Small intestine (tissue), 7 donors: ENCODE measurements around the gene ACBD6. TPM values are rescaled to one million over a fixed set of nuclear protein-coding genes. Genes with fewer than 3 reads are reported as not detected.

Source experiments
- DNase-seq, 2 donors: peaks; one replicate each; pipeline versions ENCODE4 v3.0.0 to v3.0.0-alpha.2; 2013
- FAIRE-seq: peaks from 2 replicates; lab custom pipeline; 2012; peaks lifted over from hg19 to GRCh38; lab: Jason Lieb, UNC
- H3K27ac ChIP-seq, 3 donors: one replicate each; pipeline ENCODE4 v1.5.1; 2013; ENCODE audit warnings: low read length in 2 of 3, mild to moderate bottlenecking in 2 of 3, control low read depth in 1 of 3, inconsistent platforms in 1 of 3, low read depth in 1 of 3, moderate library complexity in 1 of 3
- H3K27me3 ChIP-seq, 3 donors: one replicate each; pipeline ENCODE4 v1.6.1; 2013; ENCODE audit warnings: low read length in 3 of 3, inconsistent platforms in 1 of 3; ENCODE audit not compliant: control insufficient read depth in 3 of 3, insufficient read depth in 3 of 3
- H3K36me3 ChIP-seq, 3 donors: one replicate each; pipeline ENCODE4 v1.6.1; 2013; ENCODE audit warnings: low read length in 3 of 3, inconsistent platforms in 1 of 3, low read depth in 1 of 3, mild to moderate bottlenecking in 1 of 3, moderate library complexity in 1 of 3; ENCODE audit not compliant: control insufficient read depth in 3 of 3, insufficient read depth in 2 of 3
- H3K4me1 ChIP-seq, 3 donors: one replicate each; pipeline ENCODE4 v1.6.1; 2013; ENCODE audit warnings: low read length in 2 of 3, inconsistent platforms in 1 of 3, low read depth in 1 of 3, mild to moderate bottlenecking in 1 of 3, moderate library complexity in 1 of 3; ENCODE audit not compliant: control insufficient read depth in 3 of 3, insufficient read depth in 2 of 3
- H3K4me3 ChIP-seq, 3 donors: one replicate each; pipeline ENCODE4 v1.5.1; 2013; ENCODE audit warnings: low read length in 3 of 3, control low read depth in 1 of 3, inconsistent platforms in 1 of 3, low read depth in 1 of 3, mild to moderate bottlenecking in 1 of 3, moderate library complexity in 1 of 3
- H3K9me3 ChIP-seq, 2 donors: one replicate each; pipeline ENCODE4 v1.6.1; 2013; ENCODE audit warnings: low read depth in 1 of 2, low read length in 1 of 2; ENCODE audit not compliant: control insufficient read depth in 2 of 2, insufficient read depth in 1 of 2
- WGBS, 3 donors: extraction: QIAGEN DNeasy Blood & Tissue Kit; methylation state at CpG; one replicate each; pipeline ENCODE4 v1.1.7; 2013; 5-methylcytosine and 5-hydroxymethylcytosine counted together
- polyA plus RNA-seq, 4 donors: library from polyadenylated mRNA; stranded (reverse) in 3 of 4; unstranded in 1 of 4; fragments of 200-250 nt in 3 of 4; fragments of 120-200 nt in 1 of 4; gene quantifications; one replicate each; pipeline versions ENCODE4 v1.2.1 to v1.2.3, GENCODE V29; 2013
- donor health status: healthy with polysubstance abuse.
- donor health status: control.
- donor health status: control.
- donor health status: Bipolar disorder and iron deficiency.
- donor health status: healthy.

Gene ACBD6
- polyA plus RNA-seq, 4 donors = 12.7 to 49.5 (median 20.7) TPM

DNA sequence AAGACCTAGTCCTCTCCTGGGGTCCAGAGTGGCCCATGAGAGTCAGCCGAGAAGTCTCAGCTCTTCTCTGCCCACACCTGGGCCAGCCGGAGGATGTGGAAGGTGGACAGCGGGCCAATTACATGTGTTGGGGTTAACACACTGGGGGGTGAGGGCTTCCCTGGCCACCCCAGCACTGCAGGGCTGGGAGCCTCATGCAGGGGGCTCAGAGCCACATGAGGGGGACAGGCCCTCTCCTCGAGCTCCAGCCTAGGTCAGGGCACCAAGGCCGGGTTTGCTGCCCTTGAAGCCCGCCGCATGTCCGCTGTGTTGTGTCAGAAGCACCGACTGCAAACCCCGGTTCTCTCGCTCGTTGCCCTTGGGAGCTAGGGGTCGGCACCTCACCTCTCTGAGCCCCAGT lies 241.8 kb downstream of the ACBD6 start:
- Histone ChIP-seq H3K36me3 (no peaks in the 10 kb centered on the region), H3K27ac (no peak overlapping the region), H3K4me3 (no peak overlapping the region), H3K27me3 (peaks cover 0 to 46% (median 2%) of the 10 kb centered on the region in 3 donors), H3K9me3 (no peaks in the 10 kb centered on the region), H3K4me1 (no peaks in the 10 kb centered on the region)
- FAIRE-seq (no peak), DNase-seq (no peak)
- 80 to 88% (median 83%) methylated on average over 13 of the region's 13 CpGs for WGBS, 3 donors

DNA sequence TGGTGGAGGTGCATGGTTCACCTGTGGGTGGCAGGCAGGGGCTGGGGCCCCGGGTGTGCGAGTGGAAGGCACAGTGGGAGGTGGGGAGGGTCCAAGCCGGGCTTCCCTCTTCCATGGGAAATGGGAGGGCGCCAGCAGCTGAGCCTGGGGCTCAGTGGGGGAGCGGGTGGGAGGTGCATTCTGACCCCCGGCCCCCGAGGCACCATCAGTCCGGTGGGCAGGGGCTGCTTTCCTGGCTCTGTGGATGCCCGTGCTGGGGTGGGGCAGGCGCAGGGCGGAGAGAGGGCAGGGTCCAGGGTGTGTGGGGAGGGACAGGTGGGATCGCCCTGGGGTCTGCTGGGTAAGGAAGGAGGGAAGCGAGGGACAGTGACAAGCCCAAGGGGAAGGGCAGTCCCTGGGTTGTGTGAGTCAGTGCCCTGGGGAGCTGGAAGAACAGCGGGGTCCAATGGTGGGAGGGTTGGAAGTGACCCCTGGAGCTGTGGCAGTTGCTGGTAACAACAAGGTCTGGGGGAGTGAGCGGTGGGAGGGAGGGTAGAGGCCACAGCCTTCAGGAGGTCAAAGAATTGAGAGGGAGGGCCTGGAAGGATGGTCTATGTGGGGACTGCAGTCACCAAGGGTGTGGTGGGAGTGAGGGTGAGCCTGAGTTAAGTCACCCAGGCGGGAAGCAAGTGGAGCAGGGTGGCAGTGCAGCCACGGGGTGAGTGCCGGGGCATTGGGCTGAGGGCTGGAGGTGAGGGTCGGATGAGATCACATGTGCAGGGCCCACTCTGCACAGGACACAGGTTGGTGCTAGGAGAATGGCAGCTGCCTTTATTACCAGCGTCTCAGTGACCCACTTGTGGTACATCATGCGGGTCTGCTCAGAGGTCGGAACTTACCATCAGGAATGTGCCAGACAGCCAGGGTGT lies 242.7 kb downstream of the ACBD6 start:
- Histone ChIP-seq H3K27me3 (peaks cover 0 to 46% (median 5%) of the 10 kb centered on the region in 3 donors), H3K36me3 (no peaks in the 10 kb centered on the region), H3K9me3 (no peaks in the 10 kb centered on the region), H3K4me3 (no peak overlapping the region), H3K4me1 (no peaks in the 10 kb centered on the region), H3K27ac (no peak overlapping the region)
- no peak for DNase-seq
- FAIRE-seq = no peak
- 43 to 72% (median 56%) methylated on average over 20 to 22 of the region's 22 CpGs for WGBS, 3 donors

DNA sequence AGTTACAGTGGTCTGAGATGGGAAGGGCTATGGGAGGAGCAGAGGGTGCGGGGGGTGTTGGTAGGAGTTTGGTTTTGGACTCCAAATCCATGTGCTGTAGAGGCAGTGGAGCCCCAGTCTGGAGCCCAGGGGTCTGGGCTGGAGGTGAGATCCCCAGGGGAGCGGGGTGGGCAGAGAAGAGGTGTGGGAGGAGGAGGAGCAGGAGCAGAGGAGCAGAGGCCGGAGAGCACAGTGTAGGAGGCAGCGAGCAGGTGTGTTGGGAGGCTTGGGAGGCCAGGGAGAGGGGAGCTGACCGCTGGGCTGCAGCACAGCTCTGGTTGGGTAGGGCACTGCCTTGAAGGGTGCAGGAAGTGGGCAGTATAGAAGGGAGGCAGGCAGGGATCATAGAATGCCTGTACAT lies 243.4 kb downstream of the ACBD6 start:
- no peak overlapping the region for H3K4me3 ChIP-seq
- H3K36me3 ChIP-seq = no peaks in the 10 kb centered on the region
- WGBS, 3 donors = 38 to 65% (median 62%) methylated on average over 5 of the region's 5 CpGs
- FAIRE-seq (no peak), DNase-seq (no peak)
- no peaks in the 10 kb centered on the region for H3K9me3 ChIP-seq
- no peaks in the 10 kb centered on the region for H3K4me1 ChIP-seq
- no peak overlapping the region for H3K27ac ChIP-seq
- peaks cover 0 to 46% (median 6%) of the 10 kb centered on the region in 3 donors for H3K27me3 ChIP-seq

DNA sequence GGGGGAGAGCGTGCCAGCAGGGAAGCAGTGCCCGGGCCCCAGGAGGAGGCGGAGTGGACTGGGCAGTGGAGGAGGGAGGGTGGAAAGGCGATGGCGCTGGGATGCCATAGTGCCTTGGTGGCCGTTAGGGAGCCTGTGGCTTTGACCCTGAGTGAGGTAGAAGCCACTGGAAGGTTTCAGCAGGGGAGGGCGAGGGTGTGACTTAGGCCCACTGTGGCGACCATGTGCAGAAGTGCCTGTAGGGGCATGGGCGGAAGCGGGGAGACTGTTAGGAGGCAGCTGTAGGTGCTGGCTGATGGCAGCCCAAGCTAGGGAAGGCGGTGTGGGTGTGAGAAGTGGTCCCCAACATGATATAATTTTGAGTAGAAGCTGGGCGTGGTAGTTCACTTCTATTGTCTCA lies 244.1 kb downstream of the ACBD6 start:
- no peaks in the 10 kb centered on the region for H3K36me3 ChIP-seq
- H3K27me3 ChIP-seq = peaks cover 0 to 41% (median 6%) of the 10 kb centered on the region in 3 donors
- no peak for DNase-seq
- no peak overlapping the region for H3K27ac ChIP-seq
- H3K4me1 ChIP-seq = no peaks in the 10 kb centered on the region
- no peak overlapping the region for H3K4me3 ChIP-seq
- H3K9me3 ChIP-seq = no peaks in the 10 kb centered on the region
- 79 to 84% (median 82%) methylated on average over 12 of the region's 12 CpGs for WGBS, 3 donors
- no peak for FAIRE-seq

DNA sequence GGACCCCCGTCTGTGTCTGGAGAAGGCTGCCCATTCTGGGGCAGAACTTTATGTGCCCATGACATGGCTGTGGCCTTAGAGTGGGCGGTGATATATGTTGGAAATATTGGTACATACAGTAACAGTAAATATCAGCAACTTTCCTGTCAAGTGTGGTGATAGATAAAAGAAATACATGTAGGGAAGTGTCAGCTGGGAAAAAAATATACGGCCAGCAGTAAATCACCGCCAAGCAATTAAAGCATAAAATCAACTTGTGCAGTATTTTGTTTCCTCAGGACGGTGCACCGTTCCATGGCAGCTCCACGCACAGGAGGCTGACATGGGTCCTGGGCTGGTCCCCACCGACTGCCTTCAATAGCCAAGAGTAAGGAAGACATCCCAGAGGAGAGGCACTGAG lies 244.9 kb downstream of the ACBD6 start:
- Histone ChIP-seq H3K4me3 (no peak overlapping the region), H3K27ac (no peak overlapping the region), H3K36me3 (no peaks in the 10 kb centered on the region), H3K27me3 (peaks cover 0 to 38% (median 6%) of the 10 kb centered on the region in 3 donors), H3K9me3 (no peaks in the 10 kb centered on the region), H3K4me1 (no peaks in the 10 kb centered on the region)
- FAIRE-seq = no peak
- 61 to 71% (median 63%) methylated on average over 8 of the region's 8 CpGs for WGBS, 3 donors
- DNase-seq = no peak

DNA sequence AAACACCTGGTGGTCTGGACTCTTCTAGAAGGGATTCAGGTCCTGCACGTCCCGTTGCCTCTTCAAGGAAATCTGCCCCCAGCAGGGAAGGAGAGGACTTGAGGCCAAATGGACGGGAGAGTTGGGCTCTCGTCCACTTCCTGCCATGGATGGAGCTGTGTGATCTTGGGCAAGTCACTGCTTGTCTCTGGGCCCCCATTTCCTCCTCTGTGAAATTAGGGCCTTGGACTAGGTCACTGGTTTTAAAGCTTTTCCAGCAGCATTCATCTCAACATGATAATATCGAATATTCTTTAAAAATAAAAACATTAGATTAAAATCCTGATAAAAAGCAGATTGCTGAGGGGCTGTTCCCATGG lies 245.4 kb downstream of the ACBD6 start:
- Histone ChIP-seq H3K4me3 (no peak overlapping the region), H3K36me3 (no peaks in the 10 kb centered on the region), H3K4me1 (no peaks in the 10 kb centered on the region), H3K27me3 (peaks cover 0 to 38% (median 6%) of the 10 kb centered on the region in 3 donors), H3K27ac (no peak overlapping the region), H3K9me3 (no peaks in the 10 kb centered on the region)
- DNase-seq = no peak
- whole genome bisulfite sequencing, 3 donors = 58 to 70% (median 64%) methylated on average over 5 of the region's 5 CpGs
- no peak for FAIRE-seq

DNA sequence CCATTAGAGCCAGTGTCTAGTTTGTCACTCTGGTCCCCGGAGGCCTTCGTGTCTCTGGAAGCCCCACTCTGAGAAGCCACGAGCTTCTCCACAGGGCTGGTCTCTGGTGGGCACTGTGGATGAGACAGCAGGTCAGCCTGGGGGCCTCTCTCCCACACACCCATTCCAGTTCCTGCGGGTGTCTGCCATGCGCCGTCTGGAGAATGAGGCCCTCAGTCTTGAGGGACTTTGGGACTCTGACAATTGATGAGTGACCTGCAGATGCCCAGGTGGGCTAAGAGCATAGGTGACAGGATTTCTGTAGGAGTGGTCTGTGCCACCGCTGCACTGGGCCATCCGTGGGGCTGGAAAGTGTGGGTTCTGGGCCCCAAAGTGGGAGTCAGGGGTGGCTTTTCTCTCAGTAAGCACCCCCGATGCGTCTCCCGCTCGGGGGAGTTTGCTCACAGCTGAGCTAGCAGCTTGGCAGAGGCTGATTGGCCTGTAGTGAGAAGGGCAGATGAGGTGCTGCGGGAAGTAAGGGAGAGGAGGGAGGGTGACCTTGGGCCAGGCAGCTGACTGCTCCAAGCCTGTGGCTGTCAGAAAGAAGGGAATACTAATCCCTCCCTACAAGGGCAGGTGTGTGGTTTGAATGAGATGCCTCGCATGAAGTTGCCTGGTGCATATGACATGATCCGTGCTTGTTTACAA lies 245.9 kb downstream of the ACBD6 start:
- H3K27ac ChIP-seq = no peak overlapping the region
- whole genome bisulfite sequencing, 3 donors = 62 to 79% (median 68%) methylated on average over 15 of the region's 15 CpGs
- H3K4me1 ChIP-seq = no peaks in the 10 kb centered on the region
- H3K9me3 ChIP-seq = no peaks in the 10 kb centered on the region
- H3K36me3 ChIP-seq = no peaks in the 10 kb centered on the region
- peaks cover 0 to 35% (median 6%) of the 10 kb centered on the region in 3 donors for H3K27me3 ChIP-seq
- no peak for FAIRE-seq
- DNase-seq = no peak
- no peak overlapping the region for H3K4me3 ChIP-seq

DNA sequence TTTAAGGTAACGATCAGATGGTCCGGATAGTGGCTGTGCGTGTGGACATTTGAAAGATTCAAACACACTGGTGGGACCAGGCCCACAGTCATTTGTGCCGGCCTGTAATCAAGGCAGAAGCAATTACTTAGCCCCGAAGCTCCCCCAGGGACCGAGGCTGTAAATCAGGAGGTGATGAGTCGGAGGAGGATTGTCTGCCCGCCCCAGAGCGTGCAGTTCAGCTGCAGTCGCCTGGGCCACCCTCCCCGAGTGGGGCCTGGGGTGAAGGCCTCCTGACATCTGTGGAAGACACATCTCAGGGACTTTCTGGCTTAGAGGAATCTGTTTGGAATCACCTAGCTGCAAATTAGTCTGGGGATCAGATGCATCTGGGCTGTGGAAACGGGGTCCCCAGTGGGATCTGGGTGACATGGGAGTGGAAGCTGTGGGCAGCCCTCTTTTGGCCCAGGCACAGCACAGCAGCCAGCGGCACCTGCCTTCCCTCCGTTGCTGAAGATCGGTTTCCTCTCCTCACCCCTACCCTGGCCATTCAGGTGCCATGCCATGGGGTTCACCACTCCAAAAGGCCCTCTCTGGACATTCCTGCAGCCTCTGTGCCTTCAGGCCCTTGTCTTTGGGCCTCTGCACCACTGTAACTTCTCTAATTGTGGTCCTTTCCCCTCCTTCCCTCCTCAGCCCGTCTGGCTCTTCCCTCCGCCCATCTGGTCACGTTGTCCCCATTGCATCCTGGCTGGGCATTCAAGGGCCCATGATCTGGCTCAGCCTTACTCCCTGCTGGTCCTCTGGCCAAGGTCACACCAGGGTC lies 246.6 kb downstream of the ACBD6 start:
- Histone ChIP-seq H3K36me3 (no peaks in the 10 kb centered on the region), H3K27me3 (peaks cover 0 to 29% (median 6%) of the 10 kb centered on the region in 3 donors), H3K27ac (no peak overlapping the region), H3K4me3 (no peak overlapping the region), H3K9me3 (no peaks in the 10 kb centered on the region), H3K4me1 (no peaks in the 10 kb centered on the region)
- no peak for DNase-seq
- FAIRE-seq = no peak
- WGBS, 3 donors = 76 to 85% (median 76%) methylated on average over 18 of the region's 18 CpGs
